NAMALWA (cell line): Measurements from ENCODE around the gene XIRP2.

Experiments
- DNase-seq: peaks from one replicate; pipeline ENCODE4 v3.0.0-alpha.2; 2015; ENCODE audit warnings: low spot score

Gene XIRP2, protein sequence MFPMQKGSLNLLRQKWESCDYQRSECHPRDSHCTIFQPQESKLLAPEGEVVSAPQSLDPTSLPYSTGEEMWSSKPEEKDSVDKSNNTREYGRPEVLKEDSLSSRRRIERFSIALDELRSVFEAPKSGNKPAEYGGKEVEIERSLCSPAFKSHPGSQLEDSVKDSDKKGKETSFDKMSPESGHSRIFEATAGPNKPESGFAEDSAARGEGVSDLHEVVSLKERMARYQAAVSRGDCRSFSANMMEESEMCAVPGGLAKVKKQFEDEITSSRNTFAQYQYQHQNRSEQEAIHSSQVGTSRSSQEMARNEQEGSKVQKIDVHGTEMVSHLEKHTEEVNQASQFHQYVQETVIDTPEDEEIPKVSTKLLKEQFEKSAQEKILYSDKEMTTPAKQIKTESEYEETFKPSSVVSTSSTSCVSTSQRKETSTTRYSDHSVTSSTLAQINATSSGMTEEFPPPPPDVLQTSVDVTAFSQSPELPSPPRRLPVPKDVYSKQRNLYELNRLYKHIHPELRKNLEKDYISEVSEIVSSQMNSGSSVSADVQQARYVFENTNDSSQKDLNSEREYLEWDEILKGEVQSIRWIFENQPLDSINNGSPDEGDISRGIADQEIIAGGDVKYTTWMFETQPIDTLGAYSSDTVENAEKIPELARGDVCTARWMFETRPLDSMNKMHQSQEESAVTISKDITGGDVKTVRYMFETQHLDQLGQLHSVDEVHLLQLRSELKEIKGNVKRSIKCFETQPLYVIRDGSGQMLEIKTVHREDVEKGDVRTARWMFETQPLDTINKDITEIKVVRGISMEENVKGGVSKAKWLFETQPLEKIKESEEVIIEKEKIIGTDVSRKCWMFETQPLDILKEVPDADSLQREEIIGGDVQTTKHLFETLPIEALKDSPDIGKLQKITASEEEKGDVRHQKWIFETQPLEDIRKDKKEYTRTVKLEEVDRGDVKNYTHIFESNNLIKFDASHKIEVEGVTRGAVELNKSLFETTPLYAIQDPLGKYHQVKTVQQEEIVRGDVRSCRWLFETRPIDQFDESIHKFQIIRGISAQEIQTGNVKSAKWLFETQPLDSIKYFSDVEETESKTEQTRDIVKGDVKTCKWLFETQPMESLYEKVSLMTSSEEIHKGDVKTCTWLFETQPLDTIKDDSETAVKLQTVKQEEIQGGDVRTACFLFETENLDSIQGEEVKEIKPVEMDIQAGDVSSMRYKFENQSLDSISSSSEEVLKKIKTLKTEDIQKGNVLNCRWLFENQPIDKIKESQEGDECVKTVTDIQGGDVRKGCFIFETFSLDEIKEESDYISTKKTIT (N-terminal part only)

DNA sequence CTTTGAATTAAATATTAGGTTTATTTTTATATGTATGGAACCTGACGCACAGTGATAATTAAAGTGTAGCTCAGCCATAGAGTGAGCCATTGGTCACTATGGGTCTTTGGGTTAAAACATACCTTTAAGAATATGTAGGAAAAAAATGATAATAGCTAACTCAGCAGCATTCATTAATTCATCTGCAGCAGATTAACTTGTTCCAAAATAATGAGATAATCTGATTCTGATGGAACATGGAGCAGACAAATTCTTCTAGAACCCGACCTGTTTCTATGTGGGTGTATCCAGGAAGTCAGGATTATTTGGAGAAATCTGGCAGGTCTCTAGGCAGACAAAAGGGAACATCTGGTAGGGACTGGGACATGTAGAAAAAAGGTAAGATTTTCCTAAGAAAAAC is at the start of gene XIRP2:
TSS of gene XIRP2 (plus strand) at position 301 of the 400 bp plus-strand sequence. CDS start 15,003 bp downstream, outside the sequence.
- DNase-seq: no peak

DNA sequence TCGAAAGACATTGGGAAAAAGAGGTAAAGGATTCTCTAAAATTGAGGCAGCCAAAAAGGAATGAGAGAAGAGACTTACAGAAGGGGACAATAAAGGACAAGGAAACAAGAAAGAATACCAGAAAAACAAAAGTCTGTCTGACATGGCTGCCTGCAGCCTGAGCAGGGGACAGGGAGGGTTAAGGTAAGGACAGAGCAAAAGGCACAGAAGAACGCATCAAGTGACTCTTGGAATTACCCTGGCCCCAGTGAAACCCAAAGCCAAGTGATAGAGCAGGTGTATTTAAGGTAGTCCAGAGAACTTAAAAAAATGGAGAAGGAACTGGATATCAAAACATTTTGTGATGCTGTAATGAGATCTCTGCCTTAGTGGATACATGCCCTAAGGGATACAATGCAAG is 47.1 kb upstream of the XIRP2 start:
- no peak for DNase-seq

DNA sequence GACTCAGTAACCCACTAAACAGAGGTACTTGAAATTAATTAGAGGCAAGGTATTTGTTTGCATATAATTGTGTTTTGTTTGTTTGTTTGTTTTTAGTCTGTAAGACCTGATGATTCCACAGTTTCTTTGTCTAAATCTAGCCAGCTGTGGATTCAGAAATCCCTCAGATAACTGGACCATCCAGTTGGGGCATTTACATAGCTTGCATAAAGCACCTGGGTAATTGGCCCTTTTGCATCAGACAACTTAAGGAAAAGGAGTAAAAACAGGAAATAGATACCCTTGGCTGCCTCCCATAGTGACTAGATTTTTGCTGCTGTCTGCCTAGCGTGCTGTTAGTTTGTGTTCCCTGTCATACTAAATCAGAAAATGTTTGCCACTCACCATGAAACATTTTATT is 46.6 kb upstream of the XIRP2 start:
- no peak for DNase-seq

DNA sequence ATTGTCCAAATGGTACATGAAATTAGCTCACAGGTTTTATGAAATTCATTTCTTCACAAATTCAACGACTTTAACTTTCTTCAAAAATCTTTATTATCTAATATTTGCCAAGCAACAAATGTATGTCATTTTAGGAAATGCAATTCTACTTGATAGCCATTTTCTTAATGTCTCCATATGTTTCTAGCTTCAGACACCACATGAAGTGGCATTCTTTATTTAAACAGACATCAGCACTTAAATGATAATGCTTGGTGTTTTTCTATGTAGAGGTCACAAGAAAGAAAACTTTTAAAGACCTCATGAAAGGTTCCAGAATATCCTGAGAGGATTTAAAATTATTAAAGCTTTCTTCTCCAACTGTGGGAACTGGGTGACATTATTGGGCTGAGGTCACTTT is 44.2 kb upstream of the XIRP2 start:
- no peak for DNase-seq

DNA sequence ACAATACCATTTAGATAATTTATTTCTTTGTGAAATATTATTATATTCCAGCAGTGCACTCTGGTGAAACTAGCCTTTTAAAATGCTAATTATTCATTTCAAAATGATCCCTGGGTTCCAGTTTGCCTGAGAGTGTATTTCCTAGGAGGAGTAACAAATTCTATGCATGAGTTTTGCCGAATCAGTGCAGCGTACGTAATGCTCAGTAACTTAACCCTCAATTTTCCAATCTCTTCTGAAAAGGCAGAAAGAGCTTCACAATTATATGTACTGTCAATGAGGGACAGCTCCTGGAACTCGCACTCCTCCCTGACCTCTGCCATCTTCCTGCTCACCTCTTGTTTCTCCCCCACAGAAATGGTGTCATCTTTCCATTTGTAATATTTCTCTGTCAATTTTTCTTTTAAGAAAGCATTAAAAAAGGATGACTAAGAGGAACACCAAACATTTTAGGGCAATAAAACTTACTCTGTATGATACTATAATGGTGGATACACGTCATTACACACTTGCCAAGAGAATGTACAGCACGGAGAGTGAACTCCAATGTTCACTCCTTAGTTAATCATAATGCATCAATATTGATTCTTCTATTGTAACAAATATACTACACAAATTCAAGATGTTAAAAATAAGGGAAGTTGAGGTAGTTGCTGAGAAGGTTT is 25.7 kb upstream of the XIRP2 start:
- no peak for DNase-seq

DNA sequence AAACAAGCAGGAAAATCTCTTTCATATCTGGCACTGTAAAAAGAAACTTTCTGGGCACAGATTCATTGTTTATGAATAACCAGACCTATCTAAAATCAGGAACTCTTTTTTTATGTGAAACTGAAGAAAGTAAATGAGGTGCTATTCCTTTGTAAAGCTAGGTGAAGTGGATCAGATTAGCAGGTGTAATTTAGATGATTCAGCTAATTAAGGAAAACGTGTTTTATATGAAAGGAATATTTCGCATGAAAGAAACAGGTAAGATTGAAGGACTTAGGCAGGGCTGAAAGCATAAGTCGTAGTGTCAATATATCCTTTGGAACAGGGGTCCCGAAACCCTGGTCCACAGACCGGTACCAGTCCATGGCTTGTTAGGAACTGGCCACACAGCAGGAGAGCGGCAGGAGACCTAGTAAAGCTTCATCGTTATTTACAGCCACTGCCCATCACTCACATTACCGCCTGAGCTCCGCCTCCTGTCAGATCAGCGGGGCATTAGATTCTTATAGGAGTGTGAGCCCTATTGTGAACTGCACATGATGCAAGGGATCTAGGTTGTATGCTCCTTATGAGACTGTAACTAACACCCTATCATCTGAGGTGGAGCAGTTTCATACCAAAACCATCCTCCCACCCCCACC is 20.3 kb upstream of the XIRP2 start:
- no peak for DNase-seq

DNA sequence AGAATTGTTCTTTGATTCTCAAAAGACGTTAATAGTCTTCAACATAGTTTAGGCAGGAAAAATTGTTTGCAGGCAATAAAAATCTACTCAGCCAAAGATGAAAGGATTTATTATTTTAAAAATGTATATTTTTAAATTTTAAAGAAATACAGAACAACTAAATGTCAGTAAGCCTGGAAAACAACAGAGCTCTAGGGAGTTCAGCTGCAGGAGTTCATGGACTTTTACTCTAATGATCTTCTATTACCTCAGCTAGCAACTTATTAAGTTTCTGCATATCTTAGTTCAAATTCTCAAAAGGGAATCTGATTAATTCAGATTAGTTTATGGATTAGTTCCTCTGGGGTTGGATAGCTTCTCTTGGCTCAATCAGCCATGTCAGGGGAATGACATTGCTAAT is 17.9 kb upstream of the XIRP2 start:
- DNase-seq: no peak

DNA sequence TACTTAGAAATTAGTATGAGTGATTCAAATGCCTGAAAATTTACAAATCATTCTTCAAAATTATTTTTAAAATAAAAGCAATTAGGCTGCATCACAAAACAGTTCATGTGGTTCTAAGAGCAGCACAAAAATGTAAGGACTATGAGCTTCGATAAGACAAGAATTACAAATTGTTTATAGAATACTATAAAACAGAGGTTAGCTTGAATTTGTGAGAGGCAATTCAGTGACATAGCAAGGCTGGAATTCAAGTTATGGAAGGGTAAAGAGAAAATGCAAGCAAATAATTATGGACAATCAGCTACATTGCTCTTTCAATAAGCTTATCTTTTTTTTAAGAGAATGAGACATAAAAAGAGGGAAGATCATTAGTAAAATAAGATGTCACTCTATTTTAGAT is 7.1 kb upstream of the XIRP2 start:
- DNase-seq: no peak

DNA sequence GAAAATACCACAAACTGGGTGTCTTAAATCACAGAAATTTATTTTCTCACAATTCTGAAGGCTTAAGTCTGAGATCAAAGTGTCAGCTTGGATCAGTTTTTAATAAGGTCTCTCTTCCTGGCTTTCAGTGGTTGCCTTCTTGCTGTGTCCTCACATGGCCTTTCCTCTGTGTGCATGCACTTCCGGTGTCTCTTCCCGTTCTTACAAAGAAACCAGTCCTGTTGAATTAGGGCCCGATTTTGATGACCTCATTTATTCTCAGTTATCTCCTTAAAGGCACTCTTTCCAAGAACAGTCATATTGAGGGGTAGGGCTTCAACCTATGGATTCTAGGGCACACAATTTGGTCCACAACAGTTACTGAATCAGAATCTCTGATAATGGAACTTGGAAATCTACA is 5.4 kb upstream of the XIRP2 start:
- DNase-seq: no peak

DNA sequence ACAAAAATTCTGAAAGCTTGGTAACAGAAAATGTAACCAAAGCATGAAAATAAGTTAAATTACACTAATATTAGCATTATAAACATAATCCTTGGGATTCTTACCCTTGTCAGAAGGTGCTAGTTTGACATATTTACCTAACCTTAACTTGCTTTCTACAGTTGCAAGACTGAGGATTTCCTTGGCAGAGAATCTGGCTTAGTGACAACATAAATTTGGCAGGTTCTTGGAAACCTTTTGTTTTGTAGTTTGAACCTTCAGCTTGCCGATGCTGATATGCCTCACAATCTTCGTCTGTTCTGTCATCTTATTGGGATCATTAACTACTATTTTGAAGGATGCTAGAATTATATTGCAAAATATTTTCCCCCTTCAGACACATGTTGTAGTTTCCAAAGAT is 3.4 kb downstream of the XIRP2 start:
- DNase-seq: no peak

DNA sequence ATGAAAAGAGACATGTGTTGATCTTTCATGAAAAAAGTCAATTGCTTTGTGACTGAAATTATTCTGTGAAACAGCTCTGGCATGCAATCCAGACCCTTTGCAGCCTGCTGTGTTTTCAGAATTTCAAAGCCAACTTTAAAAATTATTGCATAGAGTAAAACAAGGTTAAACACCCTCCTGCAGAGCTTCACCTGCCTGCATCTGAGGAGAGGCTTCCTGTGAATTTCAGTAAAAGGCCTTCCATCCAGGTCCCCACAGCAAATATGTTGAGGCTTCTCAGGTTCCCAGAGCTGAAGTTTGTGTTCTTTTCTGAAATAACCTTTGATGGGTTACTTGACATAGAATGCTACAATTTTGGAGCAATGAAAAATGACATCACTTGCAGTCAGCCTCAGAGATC is 4.1 kb downstream of the XIRP2 start:
- DNase-seq: no peak

DNA sequence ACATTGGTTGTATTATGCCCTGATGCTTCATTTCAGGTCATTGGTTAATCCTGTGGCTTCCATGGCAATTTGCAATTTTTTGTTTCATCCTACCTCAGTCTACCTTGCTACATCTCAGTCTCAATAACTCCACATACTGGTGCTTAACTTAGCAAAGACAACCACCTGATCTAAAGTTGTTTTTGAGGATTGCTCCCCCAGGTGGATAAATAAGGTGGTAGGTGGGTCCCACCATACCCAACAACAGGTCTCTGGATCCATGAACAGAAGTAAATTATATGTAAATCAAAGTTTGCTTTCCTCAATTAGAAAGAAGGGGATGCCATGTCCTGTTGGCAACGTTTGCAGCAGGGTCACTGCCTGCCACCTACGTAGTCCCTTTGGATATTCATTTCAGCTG is 7.0 kb downstream of the XIRP2 start:
- no peak for DNase-seq

DNA sequence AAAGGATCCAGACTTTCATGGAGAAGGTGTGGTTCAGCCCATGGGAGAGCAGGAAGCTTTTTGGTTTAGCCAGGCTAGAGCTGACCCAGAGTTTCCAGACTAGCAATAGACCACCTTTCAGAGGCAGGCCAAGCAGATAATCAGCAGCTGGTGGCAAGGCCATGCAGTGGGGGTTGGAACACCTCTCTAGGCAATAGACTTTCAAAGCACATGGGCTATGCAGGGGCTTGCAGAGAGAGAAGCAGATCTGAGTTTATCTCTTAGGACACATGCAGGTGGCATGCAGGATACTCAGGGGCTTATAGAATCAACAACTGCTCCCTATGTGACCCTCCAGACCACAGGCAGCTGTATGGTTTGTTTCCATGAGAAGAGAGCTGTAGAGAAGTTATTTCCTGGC is 9.4 kb downstream of the XIRP2 start:
- no peak for DNase-seq

DNA sequence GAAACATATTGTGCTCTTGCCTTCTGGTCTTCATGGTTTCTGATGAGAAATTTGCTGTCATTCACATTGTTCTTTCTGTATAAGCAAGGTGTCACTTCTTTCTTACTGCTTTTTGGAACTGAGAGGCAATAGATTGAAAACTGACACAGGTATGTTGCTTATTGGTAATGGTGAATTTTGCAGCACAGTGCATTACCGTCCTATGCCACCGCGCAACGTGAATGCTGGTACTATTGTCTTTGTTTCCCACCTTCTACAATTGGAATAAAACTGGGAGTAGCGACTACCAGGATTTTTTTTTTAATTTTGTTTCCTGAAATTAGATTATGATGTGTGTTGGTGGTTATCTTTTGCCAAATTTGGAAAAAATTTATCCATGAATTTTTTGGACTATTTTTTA is 11.4 kb downstream of the XIRP2 start:
- DNase-seq: no peak

DNA sequence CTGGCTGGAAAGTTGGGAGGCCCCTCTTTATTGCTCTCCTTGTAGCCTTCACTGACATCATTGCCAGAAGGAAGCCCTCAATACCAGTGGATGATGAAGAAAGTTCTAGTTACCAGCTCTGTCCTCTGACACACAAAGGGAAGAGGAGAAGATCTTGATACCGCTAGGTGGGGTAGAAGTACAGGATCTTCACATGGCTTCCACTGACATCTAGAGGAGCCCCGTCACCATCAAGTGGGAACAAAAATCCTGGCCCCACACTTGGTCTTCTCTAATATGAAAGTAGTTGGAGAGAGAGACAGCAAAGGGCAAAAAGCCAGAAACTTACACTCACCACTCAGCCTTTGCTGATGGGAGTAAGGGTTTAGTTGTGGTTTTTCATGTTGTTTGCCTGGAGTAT is 12.4 kb downstream of the XIRP2 start:
- peak; percentile 17 for DNase-seq

DNA sequence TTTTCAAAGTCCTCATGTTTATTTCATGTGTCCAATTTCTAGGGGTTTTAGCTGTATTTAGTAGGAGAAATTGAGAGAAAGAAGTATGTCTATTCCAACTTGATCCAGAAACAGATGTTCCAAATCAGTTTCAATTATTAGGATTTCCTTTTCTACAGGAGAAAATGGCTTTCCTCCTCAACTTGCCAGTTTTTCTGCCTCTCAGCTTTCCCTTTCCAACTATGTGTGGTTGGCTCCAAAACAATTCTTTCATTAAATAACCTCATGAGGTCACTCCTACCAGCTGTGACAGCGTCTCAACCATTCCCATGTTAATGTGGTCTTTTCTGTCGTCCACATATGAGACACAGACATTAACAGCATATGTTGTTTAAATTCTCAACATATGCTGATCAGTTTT is 13.1 kb downstream of the XIRP2 start:
- no peak for DNase-seq

DNA sequence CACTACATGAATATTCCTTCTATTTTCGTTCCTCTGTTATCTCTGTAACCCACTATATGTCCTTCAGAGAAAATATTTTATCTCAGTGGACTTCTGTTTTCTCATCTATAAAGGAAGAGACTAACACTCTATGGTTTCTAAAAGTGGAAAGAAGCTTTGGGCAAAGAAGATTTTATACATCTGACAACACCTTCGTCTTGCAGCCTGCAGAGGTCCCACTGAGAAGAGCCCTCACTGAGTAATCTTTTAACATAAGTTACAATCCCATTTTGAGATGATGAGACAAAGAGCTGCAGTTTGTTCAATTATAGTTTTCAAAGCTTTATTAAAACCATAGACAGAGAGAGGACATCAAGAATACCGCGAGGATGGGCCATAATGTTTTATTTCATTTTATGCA is 28.7 kb downstream of the XIRP2 start:
- DNase-seq: no peak

DNA sequence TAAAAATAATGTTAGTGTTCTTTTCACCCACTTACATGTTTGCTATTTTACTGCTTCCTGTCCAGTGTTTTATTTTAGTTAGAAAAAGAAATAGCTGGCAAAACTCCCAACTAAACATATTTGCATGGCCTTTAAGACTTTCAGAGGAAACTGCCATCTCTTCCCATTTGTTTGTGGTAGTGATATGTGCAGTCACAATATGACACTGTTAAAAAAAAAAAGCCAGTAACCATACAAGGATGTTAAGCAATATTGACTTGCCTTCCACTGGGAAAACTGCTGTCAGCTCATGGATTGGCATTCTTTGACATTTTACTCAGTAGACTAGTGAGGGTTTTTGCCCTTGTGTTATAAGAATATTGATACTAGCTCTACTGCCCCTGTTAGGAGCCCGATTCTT is 29.1 kb downstream of the XIRP2 start:
- DNase-seq: no peak

DNA sequence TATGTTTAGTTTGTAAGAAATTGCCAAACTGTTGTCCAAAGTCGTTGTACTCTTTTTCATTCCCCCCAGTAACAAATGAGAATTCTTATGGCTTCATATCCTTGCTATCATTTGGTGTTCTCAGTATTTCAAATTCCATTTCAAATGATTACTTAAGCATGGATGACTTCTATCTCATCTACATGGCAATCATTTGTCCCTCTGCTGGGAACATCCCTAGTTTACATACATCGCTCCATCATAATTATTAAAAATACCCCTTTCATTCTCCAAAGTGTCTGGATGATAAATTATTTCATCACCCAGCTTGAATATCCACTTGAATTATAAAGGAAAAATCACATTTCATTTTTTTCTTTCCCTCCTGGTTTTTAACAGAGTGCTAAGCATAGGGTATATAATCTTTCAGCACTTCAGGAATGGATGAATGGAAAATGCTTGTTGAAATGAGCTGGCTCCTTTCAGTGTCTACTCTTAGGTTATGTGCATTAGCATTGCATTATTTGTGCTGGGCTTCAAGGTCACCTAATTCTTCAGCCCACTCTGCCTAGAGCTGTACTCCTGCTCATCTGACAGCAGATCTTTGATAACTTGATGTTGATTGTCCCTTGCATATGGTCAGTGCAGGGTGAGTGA is 33.1 kb downstream of the XIRP2 start:
- no peak for DNase-seq

DNA sequence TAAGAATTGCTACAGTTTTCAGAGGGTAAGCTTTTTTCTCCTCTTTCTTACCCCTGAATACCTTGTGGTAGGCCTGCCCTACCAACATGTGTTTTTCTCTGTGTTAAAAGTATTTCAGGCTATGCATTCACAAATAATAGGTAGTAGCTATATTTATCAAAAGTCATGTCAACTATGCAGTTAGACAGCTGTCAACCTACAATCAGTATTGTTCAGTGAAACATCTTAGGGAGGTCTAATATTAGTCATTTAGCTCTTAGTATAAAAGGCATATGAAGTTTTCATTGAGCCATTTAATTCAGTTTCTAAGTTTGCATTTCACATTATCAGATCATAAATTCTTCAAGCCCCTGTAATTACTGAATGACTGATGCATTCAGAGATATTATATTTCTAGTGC is 36.7 kb downstream of the XIRP2 start:
- DNase-seq: no peak

DNA sequence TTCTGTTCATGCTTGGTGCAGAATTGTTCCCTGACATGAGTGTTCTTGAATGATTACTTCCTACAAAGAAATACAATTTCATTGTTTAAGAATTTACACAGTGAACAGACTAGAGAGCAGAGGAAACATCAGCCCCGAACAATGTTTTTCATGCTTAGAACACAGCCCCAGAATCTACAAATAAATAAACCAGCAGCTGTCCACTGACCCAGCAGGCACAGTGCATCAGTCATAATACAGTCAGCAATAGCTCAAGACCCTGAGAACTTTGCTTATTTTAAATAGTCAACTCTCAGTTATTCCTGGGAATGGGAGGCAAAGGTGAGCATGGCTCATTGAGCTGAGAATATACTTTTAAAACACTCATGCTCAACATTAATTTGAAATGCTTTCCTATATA is 38.4 kb downstream of the XIRP2 start:
- DNase-seq: no peak
